CD4-positive, alpha-beta T cell treated with Interleukin-10 for 1 hour (primary cell): ENCODE measurements around the gene C20orf144.

Source experiments
- DNase-seq: peaks from one replicate; pipeline ENCODE4 v3.0.0-alpha.2; 2020

The C20orf144 gene

GRCh38 chr20:33666293-33667244, 4.4 kb downstream of the C20orf144 start, which contains the start of gene ACTL10:
ACTL10 (plus strand) TSS chr20:33666943; CDS start chr20:33667498, 555 bp downstream.
- peak; percentile 90 for DNase-seq

GRCh38 chr20:33667245-33667675, 5.1 kb downstream of the C20orf144 start:
- DNase-seq: peak; percentile 45

- DNase-seq: peak; percentile 81
Measured at GRCh38 chr20:33667676-33668465, 5.7 kb downstream of the C20orf144 start.

- DNase-seq: no peak
Measured at GRCh38 chr20:33668466-33669155, 6.5 kb downstream of the C20orf144 start.

GRCh38 chr20:33669224-33669623, 7.1 kb downstream of the C20orf144 start:
- DNase-seq: no peak

- DNase-seq: no peak
Measured at GRCh38 chr20:33669873-33670640, 7.9 kb downstream of the C20orf144 start.

GRCh38 chr20:33670715-33671499, 8.8 kb downstream of the C20orf144 start:
- no peak for DNase-seq

- DNase-seq: no peak
Measured at GRCh38 chr20:33671573-33672288, 9.6 kb downstream of the C20orf144 start.

GRCh38 chr20:33672426-33673113, 10.4 kb downstream of the C20orf144 start:
- no peak for DNase-seq

GRCh38 chr20:33673114-33673409, 10.9 kb downstream of the C20orf144 start:
- no peak for DNase-seq

GRCh38 chr20:33673410-33674293, 11.5 kb downstream of the C20orf144 start:
- no peak for DNase-seq

GRCh38 chr20:33674294-33675135, 12.4 kb downstream of the C20orf144 start, which contains the start of gene NECAB3:
NECAB3 (minus strand) TSS chr20:33674428; CDS start chr20:33674352, 76 bp downstream.
- DNase-seq: peak; percentile 71

- no peak for DNase-seq
Measured at GRCh38 chr20:33675136-33675959, 13.2 kb downstream of the C20orf144 start.

- no peak for DNase-seq
Measured at GRCh38 chr20:33676121-33676520, 14.0 kb downstream of the C20orf144 start.

GRCh38 chr20:33676652-33677645, 14.8 kb downstream of the C20orf144 start:
- no peak for DNase-seq
